HG03520 (cell line): ENCODE results near the gene DACH2.
"Not testable (repeated sequence)": the region's sequence is repeated elsewhere in the genome, so short reads cannot be mapped to it uniquely, and the experiment has no call there.

ENCODE experiments used
- ATAC-seq: cut with Tn5 transposase; IDR thresholded peaks from one replicate; pipeline ENCODE4 v1.9.1; 2021; ENCODE audit warnings: mild to moderate bottlenecking, moderate library complexity; ENCODE audit not compliant: unreplicated experiment

The DACH2 gene

DNA sequence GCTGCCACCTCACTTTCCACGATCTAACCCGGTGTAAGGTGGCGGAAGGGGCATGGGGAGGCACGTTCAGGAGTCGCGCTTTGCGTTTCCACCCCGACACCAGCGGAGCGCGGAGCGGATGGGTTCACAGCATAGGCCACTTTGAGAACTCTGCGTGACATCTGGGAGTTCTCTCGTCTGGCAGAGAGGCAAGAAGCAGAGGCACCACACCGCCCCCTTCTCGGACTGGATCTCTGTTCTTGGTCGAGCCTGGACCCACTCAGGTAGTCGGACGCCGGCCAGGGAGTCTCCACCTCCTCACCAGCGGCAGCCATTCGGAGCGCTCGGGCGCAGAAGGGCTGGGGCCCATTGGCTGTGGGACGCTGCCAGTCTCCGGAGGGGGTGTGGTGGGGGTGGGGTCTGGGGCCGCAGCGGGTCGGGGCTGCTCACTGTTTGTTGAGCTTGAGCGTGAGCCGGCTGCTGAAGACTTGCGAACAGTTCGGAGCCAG is at the start of gene DACH2:
Gene DACH2, plus strand, starts transcription at position 428 of the 488 bp plus-strand sequence.
- ATAC-seq, result peak; percentile 96

DNA sequence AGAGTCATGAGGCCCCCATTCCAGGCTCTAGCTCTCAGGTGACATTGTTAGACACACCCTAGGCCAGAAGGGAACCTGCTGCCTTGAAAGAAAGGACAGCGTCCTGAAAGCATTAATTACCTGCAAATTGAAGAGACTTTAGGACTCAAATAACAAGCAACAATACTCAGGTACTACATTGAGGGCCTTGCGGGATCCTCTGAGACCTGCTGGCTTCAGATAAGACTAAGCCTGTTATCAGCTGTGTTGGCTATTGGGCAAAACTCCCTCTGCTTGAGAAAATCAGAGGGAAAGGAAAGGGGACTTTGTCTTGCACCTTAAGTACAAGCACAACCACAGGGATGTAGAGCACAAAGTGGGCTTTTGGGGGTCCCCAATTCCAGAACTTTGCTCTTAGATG is 45.9 kb upstream of the DACH2 start:
- ATAC-seq, result no peak

DNA sequence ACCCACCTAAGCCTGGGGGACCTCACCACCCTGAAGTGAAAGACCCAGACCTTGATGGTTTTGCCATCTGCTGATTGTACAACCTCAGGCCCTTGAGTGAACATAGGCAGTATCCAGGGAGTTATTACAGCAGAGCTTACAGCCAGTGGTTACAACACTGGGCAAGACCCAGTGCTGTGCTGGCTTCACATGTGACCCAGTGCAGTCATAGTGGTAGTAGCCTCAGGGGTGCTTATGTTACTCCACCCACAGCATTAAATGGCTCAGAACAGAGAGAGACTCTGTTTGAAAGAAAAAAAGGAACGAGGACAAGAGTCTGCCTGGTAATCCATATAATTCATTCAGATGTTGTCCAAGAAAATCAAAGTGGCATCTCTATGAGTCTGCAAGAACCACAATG is 45.2 kb upstream of the DACH2 start:
- no peak for ATAC-seq

DNA sequence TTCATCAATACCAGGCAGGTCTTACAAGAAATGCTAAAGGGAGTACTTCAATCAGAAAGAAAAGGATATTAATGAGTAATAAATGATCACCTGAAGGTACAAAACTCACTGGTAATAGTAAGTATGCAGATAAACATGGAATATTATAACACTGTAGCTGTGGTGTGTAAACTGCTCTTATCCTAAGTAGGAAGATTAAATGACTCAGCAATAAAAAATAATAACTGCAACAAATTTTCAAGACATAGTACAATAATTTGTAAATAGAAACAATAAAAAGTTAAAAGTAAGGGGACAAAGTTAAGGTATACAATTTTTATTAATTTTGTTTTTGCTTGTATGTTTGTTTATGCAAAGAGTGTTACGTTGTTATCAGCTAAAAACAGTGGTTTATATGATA is 43.7 kb upstream of the DACH2 start:
- ATAC-seq, result no peak

DNA sequence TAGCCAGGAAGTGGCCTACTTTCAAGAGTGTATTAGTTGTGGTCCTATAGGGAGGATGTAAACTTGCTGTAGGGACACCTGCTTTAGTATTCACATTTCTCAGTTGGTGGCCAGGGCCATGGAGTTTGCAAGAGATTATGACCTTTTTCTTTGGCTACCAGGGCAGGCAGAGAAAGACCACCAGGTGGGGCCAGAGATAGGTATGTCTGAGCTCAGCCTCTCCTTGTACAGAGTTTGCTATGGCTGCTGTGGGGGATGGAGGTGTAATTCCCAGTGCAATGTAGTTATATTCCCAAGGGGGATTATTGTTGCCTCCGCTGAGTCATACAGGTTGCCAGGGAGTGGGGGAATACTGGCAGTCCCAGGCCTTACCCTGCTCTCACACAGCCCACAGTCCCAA is 26.3 kb upstream of the DACH2 start:
- ATAC-seq, result no peak

DNA sequence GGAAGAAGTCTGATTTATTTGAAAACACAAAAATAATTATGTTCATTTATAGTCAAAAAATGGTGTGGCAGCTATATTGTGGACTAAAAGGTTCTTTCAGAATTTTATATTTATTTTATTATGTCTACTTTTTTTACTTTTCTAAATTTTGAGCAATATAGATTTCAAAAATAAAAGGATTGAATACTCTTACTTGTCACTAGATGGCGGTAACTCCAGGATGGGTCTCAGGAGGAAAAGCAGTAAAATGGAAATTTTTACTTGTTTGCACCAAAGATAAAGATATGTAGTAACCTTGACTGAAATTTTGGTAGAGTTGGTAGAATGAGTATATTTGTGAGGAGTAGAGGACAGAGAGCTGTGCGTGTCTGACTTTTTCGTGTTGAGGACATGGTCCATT is 14.5 kb upstream of the DACH2 start:
- ATAC-seq, result no peak

DNA sequence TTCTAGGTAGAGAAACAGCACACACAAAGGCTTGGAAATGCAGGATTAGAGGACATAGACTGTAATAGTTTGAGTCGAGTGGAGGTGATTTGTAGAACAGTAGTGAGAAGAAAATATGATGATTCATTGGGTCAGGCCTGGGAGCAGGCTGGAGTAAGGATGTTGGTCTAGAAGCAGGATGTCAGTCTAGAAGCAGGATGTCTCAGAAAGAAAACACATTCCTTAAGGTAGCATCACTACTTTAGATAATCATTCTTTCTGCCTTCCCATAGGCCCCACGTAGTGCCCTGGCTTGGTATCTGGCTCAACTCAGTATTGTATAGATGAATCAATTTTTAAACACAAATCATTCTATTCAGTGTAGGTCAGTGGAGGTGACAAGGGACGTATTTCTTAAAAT is 11.2 kb upstream of the DACH2 start:
- no peak for ATAC-seq

DNA sequence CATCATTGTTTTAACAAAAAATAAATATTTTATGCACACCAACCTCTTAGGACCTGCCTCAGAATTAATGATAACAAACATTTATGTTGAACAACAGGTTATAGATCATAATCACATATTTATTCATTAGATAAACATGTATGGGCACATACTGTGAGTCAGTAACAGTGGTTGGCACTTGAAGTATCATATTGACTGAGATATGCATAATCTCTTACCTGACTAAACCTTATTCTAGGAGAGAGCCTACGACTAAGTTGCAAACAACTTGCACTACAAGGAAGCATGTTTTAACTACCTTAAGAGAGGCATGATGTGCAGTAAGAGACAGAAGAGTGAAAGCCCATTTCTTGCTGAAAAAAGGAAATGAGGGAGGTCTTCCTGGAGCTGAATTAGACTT is 6.5 kb upstream of the DACH2 start:
- ATAC-seq, result no peak

DNA sequence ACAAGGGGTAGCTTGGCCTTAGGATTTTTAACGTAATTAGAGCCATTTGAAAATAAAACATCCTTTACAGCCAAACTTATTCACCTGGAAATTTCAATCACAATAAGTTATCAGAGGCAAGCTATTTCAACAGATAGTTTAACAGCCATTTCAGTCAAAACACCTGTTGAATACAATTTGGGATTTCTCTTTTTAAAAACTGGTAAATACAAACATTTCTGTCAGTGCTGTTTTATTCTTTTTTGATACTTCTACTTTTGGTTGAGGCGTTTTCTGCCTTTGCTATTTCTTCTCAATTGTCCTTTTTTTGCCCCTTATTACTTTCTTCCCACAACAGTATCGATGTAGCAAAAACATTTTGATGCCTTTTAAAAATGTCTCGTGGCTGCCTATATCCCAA is 2.1 kb upstream of the DACH2 start:
- ATAC-seq, result no peak

DNA sequence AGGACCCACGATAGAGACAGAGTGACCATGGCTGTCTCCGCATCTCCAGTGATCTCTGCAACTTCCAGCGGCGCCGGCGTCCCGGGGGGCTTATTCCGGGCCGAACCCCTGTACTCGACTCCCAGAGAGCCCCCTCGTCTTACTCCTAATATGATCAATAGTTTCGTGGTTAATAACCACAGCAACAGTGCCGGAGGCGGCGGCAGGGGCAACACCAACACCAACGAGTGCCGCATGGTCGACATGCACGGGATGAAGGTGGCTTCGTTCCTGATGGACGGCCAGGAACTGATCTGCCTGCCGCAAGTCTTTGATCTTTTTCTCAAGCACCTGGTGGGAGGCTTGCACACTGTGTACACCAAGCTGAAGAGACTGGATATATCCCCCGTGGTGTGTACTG is 343 bp downstream of the DACH2 start:
- ATAC-seq, result no peak

DNA sequence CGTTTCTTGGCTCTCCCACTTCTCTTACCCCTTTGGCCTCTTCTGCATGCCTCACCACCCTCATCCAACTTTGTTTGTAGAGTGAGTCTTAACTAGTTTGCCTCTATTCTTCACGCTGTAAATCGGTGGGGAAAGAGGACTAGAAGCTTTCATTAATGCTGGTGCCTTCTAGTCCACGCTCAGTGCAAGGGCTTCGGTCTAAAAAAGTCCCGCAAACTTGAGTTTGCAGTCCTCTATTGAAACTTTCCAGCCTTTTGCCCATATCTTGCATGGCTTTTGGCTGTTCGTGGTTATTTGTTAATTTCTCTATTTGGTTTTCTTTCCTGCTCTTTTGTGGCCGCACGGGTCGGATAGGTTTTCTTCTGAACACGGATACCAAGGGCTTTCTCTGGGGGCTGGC is 868 bp downstream of the DACH2 start:
- ATAC-seq, result no peak

DNA sequence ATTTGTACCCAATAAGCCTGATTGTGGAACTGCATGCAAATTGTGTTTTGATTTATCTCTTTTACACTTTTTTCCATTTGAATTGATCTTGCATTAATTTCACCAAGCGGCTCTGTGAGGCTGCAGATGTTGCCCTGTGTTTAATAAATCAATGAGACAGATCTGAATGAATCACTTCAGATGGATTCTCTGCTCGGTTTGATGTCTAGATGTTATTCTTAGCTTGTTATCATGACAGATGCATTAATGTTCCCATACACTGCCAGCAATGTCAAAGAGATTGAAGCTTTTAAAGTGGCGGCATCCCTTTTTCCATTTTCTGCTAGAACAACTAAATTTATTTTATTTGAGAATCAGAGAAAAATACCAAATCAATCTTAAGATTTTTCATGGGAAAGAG is 6.3 kb downstream of the DACH2 start:
- no peak for ATAC-seq

DNA sequence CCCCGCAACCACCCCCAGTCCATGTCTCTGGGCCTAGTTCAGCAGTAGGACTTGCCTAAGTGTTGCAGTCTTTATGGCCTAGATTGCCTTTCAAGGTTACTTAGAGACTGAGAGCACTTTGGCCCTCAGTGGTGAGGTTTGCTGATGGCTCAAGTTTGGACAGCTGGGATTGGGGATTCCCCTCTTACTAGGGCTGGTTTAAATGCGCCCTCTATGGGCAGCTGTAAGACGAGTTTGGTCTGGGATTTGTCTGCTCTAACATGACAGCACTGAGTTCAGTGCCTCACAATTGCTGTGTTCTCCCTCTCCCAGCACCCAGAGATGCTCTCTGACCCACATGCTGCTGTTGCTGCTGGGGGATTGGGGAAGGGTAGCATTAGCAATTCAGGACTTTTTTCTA is 23.1 kb downstream of the DACH2 start:
- peak; percentile 58 for ATAC-seq

DNA sequence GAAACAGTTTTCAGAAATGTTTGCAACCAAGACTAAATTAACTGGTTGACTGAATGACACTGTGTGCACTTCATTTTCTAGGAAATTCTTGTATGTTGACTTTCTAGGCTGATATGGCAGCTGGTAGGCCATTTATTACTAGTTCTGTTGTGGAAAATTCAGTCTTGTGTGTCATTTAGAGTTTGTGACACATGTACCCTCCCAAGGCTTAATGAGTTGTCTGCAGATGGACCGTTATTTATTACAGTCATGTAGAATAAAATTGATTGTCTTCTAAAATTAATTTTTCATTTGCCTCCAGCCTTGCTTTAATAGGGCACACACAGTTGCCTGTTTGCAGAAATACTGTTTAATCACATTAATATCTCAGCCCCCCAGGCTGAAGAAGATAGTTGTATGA is 30.7 kb downstream of the DACH2 start:
- no peak for ATAC-seq

DNA sequence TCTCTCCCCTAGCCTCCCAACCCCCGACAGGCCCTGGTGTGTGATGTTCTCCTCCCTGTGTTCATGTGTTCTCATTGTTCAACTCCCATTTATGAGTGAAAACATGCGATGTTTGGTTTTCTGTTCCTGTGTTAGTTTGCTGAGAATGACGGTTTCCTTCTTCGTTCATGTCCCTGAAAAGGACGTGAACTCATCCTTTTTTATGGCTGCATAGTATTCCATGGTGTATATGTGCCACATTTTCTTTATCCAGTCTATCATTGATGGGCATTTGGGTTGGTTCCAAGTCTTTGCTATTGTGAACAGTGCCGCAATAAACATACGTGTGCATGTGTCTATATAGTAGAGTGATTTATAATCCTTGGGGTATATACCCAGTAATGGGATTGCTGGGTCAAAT is 33.1 kb downstream of the DACH2 start:
- ATAC-seq, result not testable (repeated sequence)

DNA sequence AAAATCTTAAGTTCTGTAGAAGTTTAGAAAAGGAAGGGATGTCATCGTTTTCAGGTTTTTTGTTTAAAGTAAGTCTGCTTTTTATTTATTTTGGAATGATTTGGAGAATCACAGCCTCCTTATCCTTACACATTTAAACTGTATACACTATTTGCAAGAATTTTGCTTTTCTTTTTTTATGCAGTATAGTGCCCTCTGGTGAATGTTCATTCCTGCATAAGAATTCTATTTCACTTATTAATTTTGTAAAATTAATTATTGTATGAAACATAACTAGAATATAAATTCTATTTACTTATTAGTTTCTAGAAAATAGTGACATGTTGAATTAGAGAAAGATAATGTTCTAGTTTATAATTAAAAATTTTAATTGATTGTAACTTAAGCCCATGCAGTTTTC is 44.6 kb downstream of the DACH2 start:
- ATAC-seq, result no peak

DNA sequence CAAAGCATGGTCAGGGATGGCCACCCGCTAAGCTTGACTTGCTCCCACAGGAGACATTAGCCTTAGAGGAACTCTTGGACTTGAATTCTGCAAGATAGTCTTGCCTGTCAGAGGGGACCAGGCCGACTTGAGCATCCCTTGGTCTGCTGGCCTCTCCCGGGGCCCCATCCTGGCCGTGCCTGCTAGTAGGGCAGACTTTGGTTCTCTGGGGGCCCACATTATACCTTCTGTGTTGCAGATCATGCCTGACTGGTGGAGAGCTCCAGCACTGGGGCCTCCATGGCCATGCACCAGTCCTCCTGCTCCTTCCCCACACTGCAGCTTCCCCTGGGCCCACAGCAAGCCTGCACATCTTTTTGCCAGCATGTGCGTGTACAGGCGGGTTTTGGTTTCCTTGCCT is 46.5 kb downstream of the DACH2 start:
- ATAC-seq, result no peak

DNA sequence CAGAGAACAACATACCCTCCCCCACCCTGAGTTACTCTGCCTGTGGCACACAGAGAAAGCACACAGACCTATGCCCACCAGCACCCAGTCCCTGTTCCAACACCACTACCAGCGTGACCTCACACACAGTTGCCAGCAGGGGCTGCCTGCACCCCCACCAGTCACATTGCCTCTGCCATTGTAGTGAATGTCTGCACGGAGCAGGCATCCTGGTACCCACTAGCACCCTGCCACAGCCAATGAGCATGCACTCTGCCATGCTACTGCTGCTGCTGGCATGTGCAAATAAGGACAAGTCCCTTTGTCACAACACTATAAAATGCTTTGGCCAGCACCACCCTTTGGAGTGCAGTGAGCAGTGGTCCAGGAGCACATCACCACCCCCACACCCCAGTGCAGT is 47.1 kb downstream of the DACH2 start:
- no peak for ATAC-seq

DNA sequence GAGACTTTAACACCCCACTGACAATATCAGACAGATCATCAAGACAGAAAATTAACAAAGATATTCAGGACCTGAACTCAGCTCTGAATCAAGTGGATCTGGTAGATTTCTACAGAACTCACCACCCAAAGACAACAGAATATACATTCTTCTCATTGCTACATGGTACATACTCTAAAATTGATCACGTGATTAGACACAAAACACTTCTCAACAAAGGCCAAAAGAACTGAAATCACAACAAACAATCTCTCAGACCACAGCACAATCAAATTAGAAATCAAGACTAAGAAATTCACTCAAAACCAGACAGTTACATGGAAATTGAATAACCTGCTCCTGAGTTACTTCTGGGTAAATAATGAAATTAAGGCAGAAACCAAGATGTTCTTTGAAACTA is 49.6 kb downstream of the DACH2 start:
- no peak for ATAC-seq

DNA sequence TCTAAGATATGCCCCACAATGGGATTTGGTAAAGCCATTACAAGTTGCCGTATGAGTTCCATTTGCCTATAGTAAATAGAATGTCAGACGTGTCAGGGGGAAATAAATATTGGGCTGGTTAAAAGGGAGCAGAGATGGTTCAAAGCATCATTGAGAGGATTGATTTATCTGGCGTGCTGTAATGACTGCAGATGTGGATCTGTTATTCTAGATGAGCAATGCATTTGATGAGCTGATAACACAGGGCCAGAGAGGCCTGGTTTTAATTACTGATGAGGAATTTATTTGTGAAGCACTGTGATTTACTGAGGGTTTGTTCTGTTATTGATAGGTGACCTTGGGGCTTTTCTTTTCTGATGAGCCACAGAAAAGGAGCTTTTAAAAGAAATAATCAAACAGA is 62.5 kb downstream of the DACH2 start:
- ATAC-seq, result no peak

DNA sequence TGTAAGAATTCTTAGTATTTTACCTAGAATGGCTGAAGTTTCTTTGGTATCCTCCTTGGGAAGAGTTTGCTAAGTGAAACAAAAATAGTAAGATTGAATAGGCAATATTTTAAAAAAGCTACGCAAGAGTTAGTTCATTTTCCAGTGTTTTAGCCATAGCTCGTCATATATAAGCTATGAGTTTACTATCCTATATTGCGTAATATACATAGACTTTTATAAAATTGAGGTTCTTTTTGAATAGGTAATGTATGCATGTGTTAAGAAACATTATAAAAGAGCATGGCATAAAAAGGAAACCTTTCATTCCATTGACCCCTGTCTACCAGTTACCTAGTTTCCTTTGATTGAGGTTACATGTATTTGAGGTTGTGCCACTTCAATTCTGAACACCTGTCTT is 67.0 kb downstream of the DACH2 start:
- no peak for ATAC-seq

DNA sequence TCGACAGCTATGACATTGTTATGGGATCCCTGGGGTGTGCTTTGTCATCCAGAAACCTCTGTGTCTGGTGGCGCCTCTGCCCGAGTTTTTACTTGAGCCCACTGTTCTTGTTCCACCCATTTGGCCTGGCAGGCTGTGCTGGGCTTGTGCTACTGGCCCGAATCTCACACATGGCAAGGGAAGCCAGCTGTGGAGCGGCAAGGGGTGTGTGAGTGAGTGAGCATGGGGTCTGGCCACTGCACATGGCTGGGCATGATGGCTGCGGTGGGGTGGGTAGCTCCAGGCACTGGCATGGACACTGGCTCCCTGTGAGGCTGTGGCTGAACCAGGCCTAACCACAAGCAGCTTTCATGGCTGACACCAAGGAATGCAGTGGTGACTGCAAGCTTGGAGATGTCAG is 89.2 kb downstream of the DACH2 start:
- no peak for ATAC-seq

DNA sequence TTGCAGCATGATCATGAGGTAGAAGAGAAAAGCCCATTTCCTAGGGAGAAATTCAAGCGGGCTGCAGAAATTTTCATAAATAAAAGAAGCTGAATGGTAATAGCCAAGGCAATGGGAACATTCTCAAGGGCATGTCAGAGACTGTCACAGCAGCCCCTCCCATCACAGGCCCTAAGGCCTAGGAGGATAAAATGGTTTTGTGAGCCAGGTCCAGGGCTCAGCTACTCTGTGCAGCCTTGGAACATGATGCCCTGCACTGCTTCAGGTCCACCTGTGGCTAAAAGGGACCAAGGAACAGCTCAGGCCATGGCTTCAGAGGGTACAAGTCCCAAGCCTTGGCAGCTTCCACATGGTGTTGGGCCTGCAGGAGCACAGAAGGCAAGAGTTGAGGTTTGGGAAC is 93.3 kb downstream of the DACH2 start:
- ATAC-seq, result no peak

DNA sequence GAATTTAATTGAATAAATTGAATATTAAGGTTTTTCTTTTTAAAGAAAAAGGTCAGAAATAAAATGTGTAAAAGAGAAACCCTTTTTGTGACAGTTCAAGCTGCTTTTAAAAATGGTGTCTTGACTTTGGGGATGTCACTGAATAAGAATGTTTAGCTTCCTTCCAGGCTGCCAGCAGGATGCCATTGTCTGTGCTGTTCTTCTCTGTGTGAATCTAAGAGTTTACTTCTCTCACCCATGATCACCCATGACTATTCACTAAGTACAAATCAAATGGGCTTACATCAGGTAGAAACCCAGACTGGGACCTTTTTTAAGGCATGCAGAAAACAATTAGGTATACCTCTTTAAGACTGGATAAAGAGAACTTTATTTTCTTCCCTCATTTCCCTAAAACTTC is 115.3 kb downstream of the DACH2 start:
- ATAC-seq, result no peak
